PFSK-1 (cell line): ENCODE results near the gene INSC.

Source experiments
- FOXP2 ChIP-seq: optimal IDR thresholded peaks from 2 replicates; pipeline ENCODE3; 2011; ENCODE audit warnings: borderline replicate concordance, control low read depth, inconsistent platforms; ENCODE audit not compliant: insufficient read depth; ENCODE audit errors: extremely low read length, extremely low read depth
- POLR2AphosphoS5 ChIP-seq: IDR thresholded peaks from 2 replicates; pipeline ENCODE4 v1.6.1; 2012; ENCODE audit warnings: low read depth, mild to moderate bottlenecking, control low read depth, low read length, moderate library complexity
- SIN3A ChIP-seq: IDR thresholded peaks from 2 replicates; pipeline ENCODE4 v1.6.1; 2012; ENCODE audit warnings: mild to moderate bottlenecking, low read length, moderate library complexity, borderline replicate concordance; ENCODE audit not compliant: insufficient read depth
- TAF1 ChIP-seq: IDR thresholded peaks from 2 replicates; pipeline ENCODE4 v1.6.1; 2012; ENCODE audit warnings: low read length, control low read depth, borderline replicate concordance; ENCODE audit not compliant: insufficient read depth
- TF ChIP-seq, protein P1 (sequence below), 2 experiments: IDR thresholded peaks; 2 replicates each; pipeline versions ENCODE4 v1.6.1 to v1.8.0; 2011 to 2012; ENCODE audit warnings: low read depth in 2 of 2, low read length in 2 of 2, control low read depth in 1 of 2, inconsistent platforms in 1 of 2, mild to moderate bottlenecking in 1 of 2, moderate library complexity in 1 of 2; ENCODE audit not compliant: insufficient read depth in 1 of 2

Gene INSC

GRCh38 chr11:15158351-15159015 lies 43.8 kb downstream of the INSC start:
- TF ChIP-seq, protein P1, sequence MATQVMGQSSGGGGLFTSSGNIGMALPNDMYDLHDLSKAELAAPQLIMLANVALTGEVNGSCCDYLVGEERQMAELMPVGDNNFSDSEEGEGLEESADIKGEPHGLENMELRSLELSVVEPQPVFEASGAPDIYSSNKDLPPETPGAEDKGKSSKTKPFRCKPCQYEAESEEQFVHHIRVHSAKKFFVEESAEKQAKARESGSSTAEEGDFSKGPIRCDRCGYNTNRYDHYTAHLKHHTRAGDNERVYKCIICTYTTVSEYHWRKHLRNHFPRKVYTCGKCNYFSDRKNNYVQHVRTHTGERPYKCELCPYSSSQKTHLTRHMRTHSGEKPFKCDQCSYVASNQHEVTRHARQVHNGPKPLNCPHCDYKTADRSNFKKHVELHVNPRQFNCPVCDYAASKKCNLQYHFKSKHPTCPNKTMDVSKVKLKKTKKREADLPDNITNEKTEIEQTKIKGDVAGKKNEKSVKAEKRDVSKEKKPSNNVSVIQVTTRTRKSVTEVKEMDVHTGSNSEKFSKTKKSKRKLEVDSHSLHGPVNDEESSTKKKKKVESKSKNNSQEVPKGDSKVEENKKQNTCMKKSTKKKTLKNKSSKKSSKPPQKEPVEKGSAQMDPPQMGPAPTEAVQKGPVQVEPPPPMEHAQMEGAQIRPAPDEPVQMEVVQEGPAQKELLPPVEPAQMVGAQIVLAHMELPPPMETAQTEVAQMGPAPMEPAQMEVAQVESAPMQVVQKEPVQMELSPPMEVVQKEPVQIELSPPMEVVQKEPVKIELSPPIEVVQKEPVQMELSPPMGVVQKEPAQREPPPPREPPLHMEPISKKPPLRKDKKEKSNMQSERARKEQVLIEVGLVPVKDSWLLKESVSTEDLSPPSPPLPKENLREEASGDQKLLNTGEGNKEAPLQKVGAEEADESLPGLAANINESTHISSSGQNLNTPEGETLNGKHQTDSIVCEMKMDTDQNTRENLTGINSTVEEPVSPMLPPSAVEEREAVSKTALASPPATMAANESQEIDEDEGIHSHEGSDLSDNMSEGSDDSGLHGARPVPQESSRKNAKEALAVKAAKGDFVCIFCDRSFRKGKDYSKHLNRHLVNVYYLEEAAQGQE (IDR thresholded peaks at IDR 0.05; ENCODE audit: insufficient read depth in 1 of 2, low read depth in 2 of 2, low read length in 2 of 2): no peak
- TF ChIP-seq FOXP2 (no peak), POLR2AphosphoS5 (no peak), SIN3A (no peak), TAF1 (no peak)

- no peak for TF ChIP-seq FOXP2
Measured at GRCh38 chr11:15159085-15159484, 44.4 kb downstream of the INSC start.

- TF ChIP-seq TAF1 (no peak), SIN3A (no peak), FOXP2 (no peak), POLR2AphosphoS5 (no peak)
- TF ChIP-seq, protein P1 (IDR thresholded peaks at IDR 0.05; ENCODE audit: insufficient read depth in 1 of 2, low read depth in 2 of 2, low read length in 2 of 2): no peak
Measured at GRCh38 chr11:15161790-15162189, 47.1 kb downstream of the INSC start.

GRCh38 chr11:15163136-15163535 lies 48.4 kb downstream of the INSC start:
- TF ChIP-seq POLR2AphosphoS5 (no peak), TAF1 (no peak), SIN3A (no peak), FOXP2 (no peak)
- TF ChIP-seq, protein P1 (IDR thresholded peaks at IDR 0.05; ENCODE audit: insufficient read depth in 1 of 2, low read depth in 2 of 2, low read length in 2 of 2): no peak

DNA sequence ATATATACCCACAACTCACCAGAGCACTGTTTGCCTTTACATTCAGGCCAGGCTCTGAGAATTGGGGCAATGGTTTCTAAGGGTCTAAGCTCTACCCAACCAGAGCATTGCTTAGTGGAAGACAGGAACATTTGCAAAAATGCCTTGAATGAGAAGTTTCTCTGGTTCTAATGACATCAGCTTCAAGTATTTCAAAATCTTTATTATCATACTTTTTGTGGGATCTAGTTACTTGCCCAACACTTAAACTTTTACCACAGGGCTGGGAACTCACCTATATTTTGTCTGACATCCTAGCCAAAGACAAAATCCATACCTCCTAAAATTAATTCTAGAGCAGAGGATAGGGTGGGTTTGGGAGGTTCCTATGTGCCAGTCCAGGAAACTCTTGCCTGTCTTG lies 51.5 kb downstream of the INSC start:
- TF ChIP-seq SIN3A: no peak
- no peak for TF ChIP-seq TAF1

GRCh38 chr11:15169815-15170551 lies 55.3 kb downstream of the INSC start:
- TF ChIP-seq TAF1: no peak
- TF ChIP-seq, protein P1 (IDR thresholded peaks at IDR 0.05; ENCODE audit: insufficient read depth in 1 of 2, low read depth in 2 of 2, low read length in 2 of 2): no peak
- TF ChIP-seq FOXP2: no peak
- TF ChIP-seq SIN3A: no peak
- TF ChIP-seq POLR2AphosphoS5: no peak
